Measurements from ENCODE around the gene XPO1.

The XPO1 gene

DNA sequence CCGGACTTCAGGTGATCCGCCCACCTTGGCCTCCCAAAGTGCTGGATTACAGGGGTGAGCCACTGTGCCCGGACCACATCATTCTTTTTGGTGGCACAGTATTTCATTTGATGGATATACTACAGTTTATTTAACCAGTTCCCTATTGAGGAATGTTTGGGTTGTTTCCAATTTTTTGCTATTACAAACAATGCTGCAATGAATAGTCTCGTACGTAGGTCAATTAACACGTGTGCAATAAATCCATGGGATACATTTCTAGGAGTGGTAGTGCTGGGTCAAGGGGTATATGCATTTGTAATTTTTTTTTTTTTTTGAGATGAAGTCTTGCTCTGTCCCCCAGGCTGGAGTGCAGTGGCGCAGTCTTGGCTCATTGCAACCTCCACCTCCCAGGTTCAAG, 28.4 kb upstream of the XPO1 start:
- Histone ChIP-seq H4K91ac (ENCODE audit: low read depth, low read length, poor library complexity) (no peak overlapping the region), H3K36me3 (replicated peaks in 1 of 2; ENCODE audit: control insufficient read depth in 2 of 2, insufficient read depth in 2 of 2, low read length in 2 of 2) (no peaks in the 10 kb centered on the region), H3K9ac (ENCODE audit: low read depth, low read length, poor library complexity) (no peak overlapping the region), H2AK5ac (ENCODE audit: low read depth, low read length) (no peak overlapping the region), H3K79me1 (ENCODE audit: low read depth, low read length) (no peaks in the 10 kb centered on the region), H4K8ac (ENCODE audit: low read depth, low read length) (no peak overlapping the region), H2BK120ac (ENCODE audit: low read depth, low read length) (no peak overlapping the region), H2BK12ac (ENCODE audit: low read length) (no peak overlapping the region), H3K4me3 (ENCODE audit: low read length in 2 of 2) (no peak overlapping the region), H2BK5ac (ENCODE audit: low read length) (no peak overlapping the region), H3K14ac (ENCODE audit: low read length) (no peak overlapping the region), H3K9me3 (replicated peaks in 1 of 2; ENCODE audit: control insufficient read depth in 2 of 2, insufficient read depth in 1 of 2, low read depth in 1 of 2, low read length in 2 of 2) (no peaks in the 10 kb centered on the region), H3K4ac (ENCODE audit: low read length) (no peak overlapping the region), H2BK15ac (ENCODE audit: low read length) (no peak overlapping the region), H3K4me2 (ENCODE audit: insufficient read depth, low read length, poor library complexity, severe bottlenecking) (no peak overlapping the region), H3K4me1 (ENCODE audit: control insufficient read depth in 2 of 2, insufficient read depth in 1 of 2, low read depth in 1 of 2, low read length in 2 of 2) (no peaks in the 10 kb centered on the region), H2AFZ (ENCODE audit: low read length) (no peak overlapping the region), H3K18ac (ENCODE audit: low read length) (no peak overlapping the region), H3K27ac (replicated peaks; ENCODE audit: low read length) (no peak overlapping the region), H3K27me3 (ENCODE audit: control insufficient read depth in 3 of 3, insufficient read depth in 3 of 3, low read depth in 1 of 3, low read length in 3 of 3) (no peaks in the 10 kb centered on the region), H3K23ac (ENCODE audit: low read depth, low read length, poor library complexity) (no peak overlapping the region)
- WGBS, 2 donors (ENCODE audit: extremely low coverage in 2 of 2, insufficient read length in 2 of 2, insufficient replicate concordance in 1 of 2): no CpG with 5 or more reads among the region's 7 CpGs
- no peak for DNase-seq (ENCODE audit: low spot score)

DNA sequence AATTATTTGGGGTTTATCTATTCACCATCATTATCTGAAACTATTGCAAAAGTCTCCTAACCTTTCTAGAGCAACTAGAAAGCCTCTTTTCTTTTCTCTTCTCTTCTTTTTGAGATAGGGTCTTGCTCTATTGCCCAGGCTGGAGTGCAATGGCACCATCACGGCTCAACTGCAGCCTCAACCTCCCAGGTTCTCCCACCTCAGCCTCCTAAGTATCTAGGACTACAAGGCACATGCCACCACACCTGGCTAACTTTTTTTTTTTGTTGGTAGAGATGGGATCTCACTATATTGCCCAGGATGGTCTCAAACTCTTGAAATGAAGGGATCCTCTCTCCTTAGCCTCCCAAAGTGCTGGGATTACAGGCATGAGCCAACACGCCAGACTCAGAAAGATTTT, 24.5 kb upstream of the XPO1 start:
- Histone ChIP-seq H3K4me1 (ENCODE audit: control insufficient read depth in 2 of 2, insufficient read depth in 1 of 2, low read depth in 1 of 2, low read length in 2 of 2) (no peaks in the 10 kb centered on the region), H2AK5ac (ENCODE audit: low read depth, low read length) (no peak overlapping the region), H3K4ac (ENCODE audit: low read length) (no peak overlapping the region), H2AFZ (ENCODE audit: low read length) (no peak overlapping the region), H3K36me3 (replicated peaks in 1 of 2; ENCODE audit: control insufficient read depth in 2 of 2, insufficient read depth in 2 of 2, low read length in 2 of 2) (no peaks in the 10 kb centered on the region), H3K18ac (ENCODE audit: low read length) (no peak overlapping the region), H3K27ac (replicated peaks; ENCODE audit: low read length) (no peak overlapping the region), H3K23ac (ENCODE audit: low read depth, low read length, poor library complexity) (no peak overlapping the region), H2BK15ac (ENCODE audit: low read length) (no peak overlapping the region), H4K91ac (ENCODE audit: low read depth, low read length, poor library complexity) (no peak overlapping the region), H3K4me2 (ENCODE audit: insufficient read depth, low read length, poor library complexity, severe bottlenecking) (no peak overlapping the region), H2BK120ac (ENCODE audit: low read depth, low read length) (no peak overlapping the region), H4K8ac (ENCODE audit: low read depth, low read length) (no peak overlapping the region), H3K4me3 (ENCODE audit: low read length in 2 of 2) (no peak overlapping the region), H2BK5ac (ENCODE audit: low read length) (no peak overlapping the region), H2BK12ac (ENCODE audit: low read length) (no peak overlapping the region), H3K14ac (ENCODE audit: low read length) (no peak overlapping the region), H3K27me3 (ENCODE audit: control insufficient read depth in 3 of 3, insufficient read depth in 3 of 3, low read depth in 1 of 3, low read length in 3 of 3) (no peaks in the 10 kb centered on the region), H3K79me1 (ENCODE audit: low read depth, low read length) (no peaks in the 10 kb centered on the region), H3K9ac (ENCODE audit: low read depth, low read length, poor library complexity) (no peak overlapping the region), H3K9me3 (replicated peaks in 1 of 2; ENCODE audit: control insufficient read depth in 2 of 2, insufficient read depth in 1 of 2, low read depth in 1 of 2, low read length in 2 of 2) (no peaks in the 10 kb centered on the region)
- WGBS, 2 donors (ENCODE audit: extremely low coverage in 2 of 2, insufficient read length in 2 of 2, insufficient replicate concordance in 1 of 2): no CpG with 5 or more reads among the region's 2 CpGs
- DNase-seq (ENCODE audit: low spot score): no peak

DNA sequence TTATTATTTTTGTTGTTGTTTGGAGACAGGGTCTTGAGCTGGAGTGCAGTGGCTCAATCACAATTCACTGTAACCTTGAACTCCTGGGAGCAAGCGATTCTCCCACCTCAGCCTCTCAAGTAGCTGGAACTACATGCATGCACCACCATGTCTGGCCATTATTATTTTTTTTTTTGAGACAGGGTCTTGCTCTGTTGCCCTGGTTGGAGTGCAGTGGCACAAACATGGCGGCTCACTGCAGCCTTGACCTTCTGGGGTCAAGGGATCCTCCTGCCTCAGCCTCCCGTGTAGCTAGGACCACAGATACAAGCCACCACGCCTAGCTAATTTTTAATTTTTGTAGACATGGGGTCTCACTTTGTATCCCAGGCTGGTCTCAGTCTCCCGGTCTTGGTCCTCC, 20.0 kb upstream of the XPO1 start:
- no peaks in the 10 kb centered on the region for H3K79me1 ChIP-seq (ENCODE audit: low read depth, low read length)
- no peaks in the 10 kb centered on the region for H3K9me3 ChIP-seq (replicated peaks in 1 of 2; ENCODE audit: control insufficient read depth in 2 of 2, insufficient read depth in 1 of 2, low read depth in 1 of 2, low read length in 2 of 2)
- H3K4me2 ChIP-seq (ENCODE audit: insufficient read depth, low read length, poor library complexity, severe bottlenecking): no peak overlapping the region
- no peak overlapping the region for H3K4me3 ChIP-seq (ENCODE audit: low read length in 2 of 2)
- no peaks in the 10 kb centered on the region for H3K27me3 ChIP-seq (ENCODE audit: control insufficient read depth in 3 of 3, insufficient read depth in 3 of 3, low read depth in 1 of 3, low read length in 3 of 3)
- no peak overlapping the region for H3K18ac ChIP-seq (ENCODE audit: low read length)
- H3K23ac ChIP-seq (ENCODE audit: low read depth, low read length, poor library complexity): no peak overlapping the region
- no peaks in the 10 kb centered on the region for H3K36me3 ChIP-seq (replicated peaks in 1 of 2; ENCODE audit: control insufficient read depth in 2 of 2, insufficient read depth in 2 of 2, low read length in 2 of 2)
- H2BK5ac ChIP-seq (ENCODE audit: low read length): no peak overlapping the region
- H2AFZ ChIP-seq (ENCODE audit: low read length): no peak overlapping the region
- no peak overlapping the region for H3K4ac ChIP-seq (ENCODE audit: low read length)
- no peak overlapping the region for H2BK120ac ChIP-seq (ENCODE audit: low read depth, low read length)
- no peak overlapping the region for H3K9ac ChIP-seq (ENCODE audit: low read depth, low read length, poor library complexity)
- no peak overlapping the region for H4K91ac ChIP-seq (ENCODE audit: low read depth, low read length, poor library complexity)
- H2BK12ac ChIP-seq (ENCODE audit: low read length): no peak overlapping the region
- H2BK15ac ChIP-seq (ENCODE audit: low read length): no peak overlapping the region
- H3K4me1 ChIP-seq (ENCODE audit: control insufficient read depth in 2 of 2, insufficient read depth in 1 of 2, low read depth in 1 of 2, low read length in 2 of 2): no peaks in the 10 kb centered on the region
- DNase-seq (ENCODE audit: low spot score): no peak
- H4K8ac ChIP-seq (ENCODE audit: low read depth, low read length): no peak overlapping the region
- H3K14ac ChIP-seq (ENCODE audit: low read length): no peak overlapping the region
- no CpG with 5 or more reads among the region's 5 CpGs for WGBS, 2 donors (ENCODE audit: extremely low coverage in 2 of 2, insufficient read length in 2 of 2, insufficient replicate concordance in 1 of 2)
- no peak overlapping the region for H3K27ac ChIP-seq (replicated peaks; ENCODE audit: low read length)
- no peak overlapping the region for H2AK5ac ChIP-seq (ENCODE audit: low read depth, low read length)

GRCh38 chr2:61557381-61557780, 19.2 kb upstream of the XPO1 start:
- H3K4me1 ChIP-seq (ENCODE audit: control insufficient read depth in 2 of 2, insufficient read depth in 1 of 2, low read depth in 1 of 2, low read length in 2 of 2): no peaks in the 10 kb centered on the region
- H3K9me3 ChIP-seq (replicated peaks in 1 of 2; ENCODE audit: control insufficient read depth in 2 of 2, insufficient read depth in 1 of 2, low read depth in 1 of 2, low read length in 2 of 2): no peaks in the 10 kb centered on the region
- no peaks in the 10 kb centered on the region for H3K36me3 ChIP-seq (replicated peaks in 1 of 2; ENCODE audit: control insufficient read depth in 2 of 2, insufficient read depth in 2 of 2, low read length in 2 of 2)
- no peak overlapping the region for H2AK5ac ChIP-seq (ENCODE audit: low read depth, low read length)
- DNase-seq (ENCODE audit: low spot score): no peak
- H2BK5ac ChIP-seq (ENCODE audit: low read length): no peak overlapping the region
- no peak overlapping the region for H2BK12ac ChIP-seq (ENCODE audit: low read length)
- no peak overlapping the region for H3K4me2 ChIP-seq (ENCODE audit: insufficient read depth, low read length, poor library complexity, severe bottlenecking)
- no peak overlapping the region for H3K9ac ChIP-seq (ENCODE audit: low read depth, low read length, poor library complexity)
- no peaks in the 10 kb centered on the region for H3K79me1 ChIP-seq (ENCODE audit: low read depth, low read length)
- H3K18ac ChIP-seq (ENCODE audit: low read length): no peak overlapping the region
- no peak overlapping the region for H4K8ac ChIP-seq (ENCODE audit: low read depth, low read length)
- no peak overlapping the region for H3K14ac ChIP-seq (ENCODE audit: low read length)
- no peak overlapping the region for H2BK15ac ChIP-seq (ENCODE audit: low read length)
- no peak overlapping the region for H3K23ac ChIP-seq (ENCODE audit: low read depth, low read length, poor library complexity)
- no peak overlapping the region for H3K27ac ChIP-seq (replicated peaks; ENCODE audit: low read length)
- H2AFZ ChIP-seq (ENCODE audit: low read length): no peak overlapping the region
- H3K4me3 ChIP-seq (ENCODE audit: low read length in 2 of 2): no peak overlapping the region
- WGBS, 2 donors (ENCODE audit: extremely low coverage in 2 of 2, insufficient read length in 2 of 2, insufficient replicate concordance in 1 of 2): no CpG with 5 or more reads among the region's 6 CpGs
- H2BK120ac ChIP-seq (ENCODE audit: low read depth, low read length): no peak overlapping the region
- no peak overlapping the region for H4K91ac ChIP-seq (ENCODE audit: low read depth, low read length, poor library complexity)
- H3K4ac ChIP-seq (ENCODE audit: low read length): no peak overlapping the region
- H3K27me3 ChIP-seq (ENCODE audit: control insufficient read depth in 3 of 3, insufficient read depth in 3 of 3, low read depth in 1 of 3, low read length in 3 of 3): no peaks in the 10 kb centered on the region
